ENCODE results near the gene PANK3. TPM values are rescaled to one million over a fixed set of nuclear protein-coding genes. Genes with fewer than 3 reads are reported as not detected.
"Not testable (repeated sequence)": the region's sequence is repeated elsewhere in the genome, so short reads cannot be mapped to it uniquely, and the experiment has no call there.

PANK3 gene
- total and polyA plus RNA-seq, 4 donors: 51.4 to 161 (median 71.1) TPM

DNA sequence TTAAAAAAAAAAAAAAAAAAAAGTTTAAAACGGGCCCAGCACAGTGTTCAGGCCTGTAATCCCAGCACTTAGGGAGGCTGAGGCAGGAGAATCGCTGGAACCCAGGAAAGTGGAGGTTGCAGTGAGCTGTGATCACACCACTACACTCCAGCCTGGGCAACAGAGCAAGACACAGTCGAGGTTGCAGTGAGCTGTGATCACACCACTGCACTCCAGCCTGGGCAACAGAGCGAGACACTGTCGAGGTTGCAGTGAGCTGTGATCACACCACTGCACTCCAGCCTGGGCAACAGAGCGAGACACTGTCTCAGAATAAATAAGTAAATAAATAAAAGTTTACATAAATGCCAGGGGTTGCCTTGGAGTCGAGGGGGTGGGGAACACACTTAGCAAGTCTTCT lies 44.8 kb downstream of the PANK3 start:
- H3K9me3 ChIP-seq (ENCODE audit: control insufficient read depth, insufficient read depth, low read length); DNase-seq (ENCODE audit: low read depth in 4 of 6, low spot score in 6 of 6); H3K4me1 ChIP-seq (ENCODE audit: control insufficient read depth, insufficient read depth, low read length); H3K36me3 ChIP-seq (ENCODE audit: control insufficient read depth, insufficient read depth, low read length); H3K27ac ChIP-seq (ENCODE audit: low read depth, low read length); H3K4me3 ChIP-seq (ENCODE audit: low read depth, low read length); H3K27me3 ChIP-seq (ENCODE audit: control insufficient read depth, insufficient read depth, low read length): not testable (repeated sequence)
- WGBS (ENCODE audit: insufficient coverage): 89% methylated on average over 4 of the region's 7 CpGs

DNA sequence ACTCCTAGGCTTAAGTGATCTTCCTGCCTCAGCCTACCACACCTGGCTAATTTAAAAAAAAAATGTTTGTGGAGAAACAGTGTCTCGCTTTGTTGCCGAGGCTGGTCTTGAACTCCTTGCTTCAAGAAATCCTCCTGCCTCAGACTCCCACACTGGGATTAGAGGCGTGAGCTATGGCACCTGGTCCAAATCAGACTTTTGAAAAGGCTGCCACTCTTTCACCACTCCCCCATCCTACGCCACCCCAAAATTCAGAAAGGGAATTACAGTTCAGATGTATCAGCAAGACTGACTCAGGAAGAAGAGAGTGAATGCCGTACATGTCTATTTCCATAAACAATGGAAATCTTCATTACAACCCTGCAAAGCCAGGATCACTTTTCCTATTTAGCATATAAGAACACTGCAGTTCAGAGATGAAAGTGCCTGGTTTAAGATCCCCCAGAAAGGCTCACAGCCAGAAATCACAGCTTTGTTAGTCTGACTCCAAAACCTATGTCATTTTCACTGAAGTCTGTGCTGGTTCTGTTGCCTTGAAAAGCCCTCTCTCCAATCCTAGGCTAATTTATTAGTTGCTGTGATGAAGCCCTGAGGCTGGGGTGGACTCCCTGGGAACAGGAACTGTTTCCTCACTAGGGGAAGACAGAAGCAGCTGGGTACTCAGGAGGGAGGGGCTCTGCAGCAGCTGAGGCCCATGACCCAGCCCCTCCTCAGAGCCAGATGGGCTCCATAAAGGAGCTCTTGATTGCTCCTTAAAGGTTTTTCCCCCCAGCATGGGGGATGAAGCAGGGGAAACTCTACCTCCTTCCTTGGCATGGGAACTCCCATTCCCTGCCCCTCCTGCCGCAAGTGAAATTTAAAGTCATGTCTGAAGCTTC lies 46.9 kb downstream of the PANK3 start:
- H3K4me1 ChIP-seq (ENCODE audit: control insufficient read depth, insufficient read depth, low read length): peaks cover 15% of the 10 kb centered on the region
- no peaks in the 10 kb centered on the region for H3K27me3 ChIP-seq (ENCODE audit: control insufficient read depth, insufficient read depth, low read length)

DNA sequence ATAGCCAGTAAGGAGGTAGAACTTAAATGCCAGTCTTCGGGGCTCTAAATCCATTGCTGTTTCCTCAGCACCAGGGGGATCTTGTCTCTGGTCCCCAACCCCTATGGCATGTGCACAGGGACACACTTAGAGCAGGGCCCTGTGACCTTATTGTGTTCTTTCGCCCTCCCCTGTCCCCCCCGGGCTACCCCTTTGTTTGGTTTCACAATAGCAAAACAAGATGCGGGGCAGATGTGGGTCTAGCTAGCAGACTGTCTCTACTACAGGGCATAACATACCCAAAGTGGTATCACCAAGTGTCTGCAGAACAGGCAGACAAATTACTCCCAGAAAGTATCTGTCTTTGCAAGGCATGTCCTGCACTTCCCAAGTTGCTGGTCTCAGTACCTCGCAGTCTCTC lies 48.0 kb downstream of the PANK3 start:
- H3K4me1 ChIP-seq (ENCODE audit: control insufficient read depth, insufficient read depth, low read length): peaks cover 15% of the 10 kb centered on the region
- H3K27me3 ChIP-seq (ENCODE audit: control insufficient read depth, insufficient read depth, low read length): no peaks in the 10 kb centered on the region
- H3K36me3 ChIP-seq (ENCODE audit: control insufficient read depth, insufficient read depth, low read length): peaks cover 5% of the 10 kb centered on the region
- no peaks in the 10 kb centered on the region for H3K9me3 ChIP-seq (ENCODE audit: control insufficient read depth, insufficient read depth, low read length)
- H3K4me3 ChIP-seq (ENCODE audit: low read depth, low read length): no peak overlapping the region
- H3K27ac ChIP-seq (ENCODE audit: low read depth, low read length): no peak overlapping the region
- DNase-seq (ENCODE audit: low read depth in 4 of 6, low spot score in 6 of 6): no peak
- WGBS (ENCODE audit: insufficient coverage): 63% methylated on average over 4 of the region's 5 CpGs

More for the DNA sequence above, 46.9 kb downstream of the PANK3 start:
- no peaks in the 10 kb centered on the region for H3K9me3 ChIP-seq (ENCODE audit: control insufficient read depth, insufficient read depth, low read length)
- peaks cover 5% of the 10 kb centered on the region for H3K36me3 ChIP-seq (ENCODE audit: control insufficient read depth, insufficient read depth, low read length)
- peak in 3 of 6 donors; percentile 4 to 47 (median 40) for DNase-seq (ENCODE audit: low read depth in 4 of 6, low spot score in 6 of 6)
- WGBS (ENCODE audit: insufficient coverage): no CpG with 5 or more reads among the region's 6 CpGs
- no peak overlapping the region for H3K27ac ChIP-seq (ENCODE audit: low read depth, low read length)
- H3K4me3 ChIP-seq (ENCODE audit: low read depth, low read length): no peak overlapping the region

DNA sequence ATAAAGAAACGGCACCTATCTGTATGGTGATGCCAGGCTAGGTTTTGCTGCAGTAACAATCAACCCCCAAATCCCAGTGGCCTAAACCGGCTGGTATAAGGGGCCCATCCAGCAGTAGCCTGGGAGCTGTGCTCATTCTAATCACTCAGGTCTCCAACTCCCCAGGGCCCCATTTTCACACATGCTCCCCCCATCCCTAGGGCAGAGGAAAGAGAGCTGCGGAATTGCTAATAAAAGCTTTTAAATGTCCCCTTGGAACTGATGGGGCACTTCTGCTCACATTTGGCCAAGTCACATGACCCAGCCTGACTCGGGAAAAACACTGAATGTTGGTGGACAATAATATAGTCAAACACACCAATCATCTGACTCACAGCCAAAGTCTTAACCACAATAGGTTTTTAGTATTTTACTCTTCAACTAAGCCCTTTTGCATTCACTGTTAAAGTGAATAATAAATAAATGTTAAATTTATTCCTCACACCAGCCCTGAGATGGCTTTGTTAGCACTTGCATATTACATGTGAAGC lies 48.5 kb downstream of the PANK3 start:
- 86% methylated on average over 1 of the region's 4 CpGs for WGBS (ENCODE audit: insufficient coverage)
- DNase-seq (ENCODE audit: low read depth in 4 of 6, low spot score in 6 of 6): peak in 1 of 6 donors; percentile 14
- no peaks in the 10 kb centered on the region for H3K9me3 ChIP-seq (ENCODE audit: control insufficient read depth, insufficient read depth, low read length)

DNA sequence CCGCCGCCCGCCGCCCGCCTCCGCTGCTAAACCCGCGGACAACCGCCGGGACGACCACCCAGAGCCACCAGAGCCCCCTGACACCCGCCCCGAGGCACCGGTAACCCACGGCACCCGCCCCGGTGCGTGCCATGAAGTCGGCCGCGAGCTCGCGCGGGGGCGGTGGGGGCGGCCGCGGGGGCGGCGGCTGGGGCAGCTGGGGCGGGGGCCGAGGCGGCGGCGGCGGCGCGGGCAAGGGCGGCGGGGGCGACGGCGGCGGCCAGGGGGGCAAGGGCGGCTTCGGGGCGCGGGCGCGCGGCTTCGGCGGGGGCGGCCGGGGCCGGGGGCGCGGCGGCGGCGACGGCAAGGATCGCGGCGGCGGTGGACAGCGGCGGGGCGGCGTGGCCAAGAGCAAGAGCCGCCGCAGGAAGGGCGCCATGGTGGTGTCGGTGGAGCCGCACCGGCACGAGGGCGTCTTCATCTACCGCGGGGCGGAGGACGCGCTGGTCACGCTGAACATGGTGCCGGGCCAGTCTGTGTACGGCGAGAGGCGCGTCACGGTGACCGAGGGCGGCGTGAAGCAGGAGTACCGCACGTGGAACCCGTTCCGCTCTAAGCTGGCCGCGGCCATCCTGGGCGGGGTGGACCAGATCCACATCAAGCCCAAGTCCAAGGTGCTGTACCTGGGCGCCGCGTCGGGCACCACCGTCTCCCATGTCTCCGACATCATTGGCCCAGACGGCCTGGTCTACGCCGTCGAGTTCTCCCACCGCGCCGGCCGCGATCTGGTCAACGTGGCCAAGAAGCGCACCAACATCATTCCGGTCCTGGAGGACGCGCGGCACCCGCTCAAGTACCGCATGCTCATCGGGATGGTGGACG lies 49.6 kb downstream of the PANK3 start:
- peaks cover 15% of the 10 kb centered on the region for H3K4me1 ChIP-seq (ENCODE audit: control insufficient read depth, insufficient read depth, low read length)
- 11% methylated on average over 125 of the region's 125 CpGs for WGBS (ENCODE audit: insufficient coverage)
- H3K36me3 ChIP-seq (ENCODE audit: control insufficient read depth, insufficient read depth, low read length): peaks cover 5% of the 10 kb centered on the region
- no peaks in the 10 kb centered on the region for H3K27me3 ChIP-seq (ENCODE audit: control insufficient read depth, insufficient read depth, low read length)
- H3K9me3 ChIP-seq (ENCODE audit: control insufficient read depth, insufficient read depth, low read length): no peaks in the 10 kb centered on the region
- H3K4me3 ChIP-seq (ENCODE audit: low read depth, low read length): peak overlapping the region; percentile 36
- peak in 2 of 6 donors; percentile 40 to 65 for DNase-seq (ENCODE audit: low read depth in 4 of 6, low spot score in 6 of 6)
- no peak overlapping the region for H3K27ac ChIP-seq (ENCODE audit: low read depth, low read length)

More for the DNA sequence above, 48.5 kb downstream of the PANK3 start:
- H3K36me3 ChIP-seq (ENCODE audit: control insufficient read depth, insufficient read depth, low read length): peaks cover 5% of the 10 kb centered on the region
- H3K27me3 ChIP-seq (ENCODE audit: control insufficient read depth, insufficient read depth, low read length): no peaks in the 10 kb centered on the region
- H3K27ac ChIP-seq (ENCODE audit: low read depth, low read length): no peak overlapping the region
- H3K4me1 ChIP-seq (ENCODE audit: control insufficient read depth, insufficient read depth, low read length): peaks cover 15% of the 10 kb centered on the region
- no peak overlapping the region for H3K4me3 ChIP-seq (ENCODE audit: low read depth, low read length)

DNA sequence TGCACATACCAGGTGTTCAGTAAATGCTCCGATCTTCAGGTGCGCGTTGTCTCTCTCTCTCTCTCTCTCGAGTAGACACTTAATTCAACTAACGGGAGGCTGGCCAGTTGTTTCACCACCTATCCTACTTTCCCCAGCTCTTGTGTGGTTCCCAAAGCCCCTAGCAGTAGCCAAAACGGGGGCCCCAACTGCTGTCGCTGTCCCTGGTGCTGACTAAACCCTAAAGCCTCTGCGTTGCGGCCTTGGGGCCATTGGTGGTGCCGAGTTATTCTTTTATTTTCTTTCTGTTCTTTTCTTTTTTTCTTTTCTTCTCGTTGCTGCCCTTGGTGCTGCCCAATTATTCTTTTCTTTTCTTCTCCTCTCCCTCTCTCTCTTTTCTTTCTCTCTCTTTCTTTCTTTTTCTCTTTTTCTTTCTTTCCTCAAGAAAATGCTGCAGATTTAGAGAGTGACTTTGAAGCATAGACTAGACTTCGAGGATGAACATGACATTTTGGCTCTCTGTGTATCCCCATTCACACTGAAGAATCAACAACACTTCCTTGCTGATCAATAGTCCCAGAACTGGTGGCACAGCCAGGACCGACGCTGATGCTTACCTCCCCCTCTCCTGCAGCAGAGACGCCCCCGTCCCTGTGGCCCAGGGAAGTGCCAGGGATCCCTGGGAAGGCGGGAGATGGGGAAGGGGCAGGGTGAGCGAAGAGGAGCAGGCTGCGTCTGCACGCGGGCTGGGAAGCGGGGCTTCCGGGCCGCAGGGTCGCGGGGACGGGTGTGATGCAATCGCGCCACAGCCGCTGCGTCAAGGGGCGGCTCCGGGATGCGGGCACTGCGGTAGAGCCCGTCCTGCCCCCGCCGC lies 50.4 kb downstream of the PANK3 start, which contains the start of gene FBLL1:
FBLL1 (plus strand) TSS at position 785 of the 853 bp plus-strand sequence. CDS start 200 bp downstream, outside the sequence.
- 7% methylated on average over 33 of the region's 38 CpGs for WGBS (ENCODE audit: insufficient coverage)
- Histone ChIP-seq H3K27ac (ENCODE audit: low read depth, low read length) (no peak within 1 kb of the TSS), H3K4me1 (ENCODE audit: control insufficient read depth, insufficient read depth, low read length) (peaks cover 15% of the 10 kb centered on the region), H3K9me3 (ENCODE audit: control insufficient read depth, insufficient read depth, low read length) (no peaks in the 10 kb centered on the region), H3K4me3 (ENCODE audit: low read depth, low read length) (peak within 1 kb of the TSS; percentile 36), H3K27me3 (ENCODE audit: control insufficient read depth, insufficient read depth, low read length) (no peaks in the 10 kb centered on the region), H3K36me3 (ENCODE audit: control insufficient read depth, insufficient read depth, low read length) (peaks cover 6% of the 10 kb centered on the region)
- DNase-seq (ENCODE audit: low read depth in 4 of 6, low spot score in 6 of 6): peak; percentile 22 to 94 (median 53)

DNA sequence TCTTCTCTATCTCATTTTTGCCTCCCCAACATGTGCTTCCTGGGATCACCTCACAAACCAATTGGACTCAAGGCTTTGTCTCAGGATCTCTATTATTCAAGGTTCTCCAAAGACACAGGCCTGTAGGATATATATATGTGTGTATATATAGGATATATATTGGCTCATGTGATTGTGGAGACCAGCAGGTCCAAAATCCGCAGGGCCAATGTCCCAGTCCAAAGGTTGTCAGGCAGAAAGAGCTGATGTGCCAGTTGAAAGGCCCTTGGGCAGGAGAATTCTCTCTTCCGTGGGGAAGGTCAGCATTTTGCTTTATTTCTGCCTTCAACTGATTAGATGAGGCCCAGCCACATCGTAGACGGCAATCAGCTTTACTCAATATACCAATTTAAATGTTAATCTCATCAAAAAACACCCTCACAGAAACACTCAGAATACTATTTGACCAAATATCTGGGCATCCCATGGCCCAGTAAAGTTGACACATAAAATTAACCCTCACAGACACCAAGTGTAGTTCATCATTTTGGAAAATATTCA lies 51.3 kb downstream of the PANK3 start:
- no peak overlapping the region for H3K4me3 ChIP-seq (ENCODE audit: low read depth, low read length)
- no peaks in the 10 kb centered on the region for H3K27me3 ChIP-seq (ENCODE audit: control insufficient read depth, insufficient read depth, low read length)
- peaks cover 15% of the 10 kb centered on the region for H3K4me1 ChIP-seq (ENCODE audit: control insufficient read depth, insufficient read depth, low read length)
- WGBS (ENCODE audit: insufficient coverage): 96% methylated on average over 4 of the region's 4 CpGs
- no peaks in the 10 kb centered on the region for H3K9me3 ChIP-seq (ENCODE audit: control insufficient read depth, insufficient read depth, low read length)
- H3K27ac ChIP-seq (ENCODE audit: low read depth, low read length): no peak overlapping the region
- H3K36me3 ChIP-seq (ENCODE audit: control insufficient read depth, insufficient read depth, low read length): peaks cover 12% of the 10 kb centered on the region
- DNase-seq (ENCODE audit: low read depth in 4 of 6, low spot score in 6 of 6): no peak

DNA sequence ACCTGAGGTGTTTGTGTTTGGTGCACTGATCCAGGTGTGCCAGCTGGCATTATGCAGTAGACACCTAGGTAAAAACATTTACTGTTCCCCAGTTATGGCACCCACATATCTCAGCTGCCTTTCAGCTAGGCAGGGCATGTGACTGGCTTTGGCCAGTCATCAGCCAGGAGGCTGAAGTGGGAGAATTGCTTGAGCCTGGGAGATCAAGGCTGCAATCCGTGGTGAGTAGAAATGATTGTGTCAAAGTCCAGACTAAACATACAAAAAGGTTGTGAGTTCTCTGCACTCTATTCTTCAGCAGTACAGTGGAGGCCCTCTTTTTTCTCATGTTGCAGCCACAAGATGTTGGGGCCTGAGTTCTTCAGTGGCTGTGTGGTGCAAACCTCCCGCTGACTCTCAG lies 53.3 kb downstream of the PANK3 start:
- Histone ChIP-seq H3K9me3 (ENCODE audit: control insufficient read depth, insufficient read depth, low read length) (no peaks in the 10 kb centered on the region), H3K27ac (ENCODE audit: low read depth, low read length) (no peak overlapping the region), H3K27me3 (ENCODE audit: control insufficient read depth, insufficient read depth, low read length) (no peaks in the 10 kb centered on the region), H3K36me3 (ENCODE audit: control insufficient read depth, insufficient read depth, low read length) (peaks cover 14% of the 10 kb centered on the region), H3K4me3 (ENCODE audit: low read depth, low read length) (no peak overlapping the region), H3K4me1 (ENCODE audit: control insufficient read depth, insufficient read depth, low read length) (peaks cover 15% of the 10 kb centered on the region)
- no peak for DNase-seq (ENCODE audit: low read depth in 4 of 6, low spot score in 6 of 6)
- 60% methylated on average over 1 of the region's 2 CpGs for WGBS (ENCODE audit: insufficient coverage)

Data from spinal cord (tissue), 10 donors.